ENCODE results near the gene ZNF341.

ZNF341 gene

DNA sequence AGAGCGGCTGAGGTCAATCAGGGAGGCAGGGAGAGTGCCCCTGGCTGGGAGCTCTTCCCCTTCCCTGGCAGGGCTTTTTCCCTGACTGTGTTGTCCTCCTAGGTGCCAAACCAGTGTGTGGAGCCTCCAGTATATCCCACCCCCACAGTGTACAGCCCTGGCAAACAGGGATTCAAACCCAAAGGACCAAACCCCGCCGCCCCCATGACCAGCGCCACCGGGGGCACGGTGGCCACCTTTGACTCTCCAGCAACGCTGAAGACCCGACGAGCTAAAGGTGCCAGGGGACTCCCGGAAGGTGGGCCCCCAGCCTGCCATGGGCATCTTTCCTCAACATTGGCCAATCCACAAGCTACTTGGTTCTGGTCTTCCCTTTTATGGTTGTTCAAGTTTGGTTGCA is 25.2 kb downstream of the ZNF341 start:
- H3K27ac ChIP-seq (ENCODE audit: low read depth, low read length): no peak overlapping the region
- H3K9me3 ChIP-seq (ENCODE audit: control insufficient read depth, insufficient read depth, low read length): no peaks in the 10 kb centered on the region
- peaks cover 8% of the 10 kb centered on the region for H3K4me1 ChIP-seq (ENCODE audit: control insufficient read depth, insufficient read depth, low read length)
- H3K36me3 ChIP-seq (ENCODE audit: control insufficient read depth, insufficient read depth, low read length): peaks cover 5% of the 10 kb centered on the region
- H3K9ac ChIP-seq (ENCODE audit: low read depth, low read length): no peak overlapping the region
- H3K4me3 ChIP-seq (ENCODE audit: low read depth, low read length): no peak overlapping the region
- H3K27me3 ChIP-seq (ENCODE audit: control insufficient read depth, insufficient read depth, low read length): no peaks in the 10 kb centered on the region

DNA sequence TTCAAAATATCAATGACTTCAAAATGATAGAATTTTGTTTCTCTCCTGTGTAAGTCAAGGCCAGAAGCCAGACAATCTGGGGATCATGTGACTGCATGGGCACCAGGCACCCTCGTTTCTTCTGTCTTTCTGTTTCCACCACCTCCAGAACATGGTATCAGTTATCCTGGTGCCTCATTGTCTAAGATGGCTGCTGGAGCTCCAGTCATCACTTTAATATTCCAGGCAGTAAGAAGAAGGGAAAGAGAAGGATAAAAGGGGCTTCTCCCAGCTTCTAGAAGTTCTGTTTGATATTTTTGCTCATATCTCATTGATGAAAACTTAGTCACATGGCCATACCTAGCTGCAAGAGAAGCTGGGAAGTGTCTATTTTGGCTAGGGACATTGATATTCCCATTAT is 25.7 kb downstream of the ZNF341 start:
- no peak overlapping the region for H3K9ac ChIP-seq (ENCODE audit: low read depth, low read length)
- H3K36me3 ChIP-seq (ENCODE audit: control insufficient read depth, insufficient read depth, low read length): peaks cover 5% of the 10 kb centered on the region
- no peaks in the 10 kb centered on the region for H3K9me3 ChIP-seq (ENCODE audit: control insufficient read depth, insufficient read depth, low read length)

DNA sequence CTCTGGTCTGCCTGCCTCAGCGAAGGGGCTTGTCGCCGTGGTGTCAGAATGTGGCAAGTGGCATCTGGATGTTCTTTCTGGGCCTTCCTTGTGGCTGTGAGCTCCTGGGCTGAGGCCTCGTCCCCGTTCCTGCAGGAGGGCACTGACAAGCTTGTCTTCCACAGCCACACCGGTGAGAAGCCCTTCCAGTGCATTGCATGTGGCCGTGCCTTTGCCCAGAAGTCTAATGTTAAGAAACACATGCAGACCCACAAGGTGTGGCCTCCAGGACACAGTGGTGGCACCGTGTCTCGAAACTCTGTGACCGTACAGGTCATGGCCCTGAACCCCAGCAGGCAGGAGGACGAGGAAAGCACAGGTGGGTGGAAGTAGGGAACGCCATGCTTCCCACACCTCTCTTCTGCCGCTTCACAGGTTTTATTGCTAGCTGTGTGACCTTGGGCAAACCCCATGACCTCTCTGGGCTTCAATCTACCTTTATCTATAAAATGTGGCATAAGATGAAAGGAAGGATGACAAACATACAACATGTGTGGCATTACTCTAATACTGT is 30.0 kb downstream of the ZNF341 start:
- Histone ChIP-seq H3K27ac (ENCODE audit: low read depth, low read length) (no peak overlapping the region), H3K27me3 (ENCODE audit: control insufficient read depth, insufficient read depth, low read length) (no peaks in the 10 kb centered on the region), H3K4me3 (ENCODE audit: low read depth, low read length) (no peak overlapping the region), H3K36me3 (ENCODE audit: control insufficient read depth, insufficient read depth, low read length) (no peaks in the 10 kb centered on the region), H3K4me1 (ENCODE audit: control insufficient read depth, insufficient read depth, low read length) (no peaks in the 10 kb centered on the region), H3K9me3 (ENCODE audit: control insufficient read depth, insufficient read depth, low read length) (no peaks in the 10 kb centered on the region), H3K9ac (ENCODE audit: low read depth, low read length) (no peak overlapping the region)

More for the DNA sequence above, 25.7 kb downstream of the ZNF341 start:
- Histone ChIP-seq H3K4me3 (ENCODE audit: low read depth, low read length) (no peak overlapping the region), H3K27me3 (ENCODE audit: control insufficient read depth, insufficient read depth, low read length) (no peaks in the 10 kb centered on the region), H3K4me1 (ENCODE audit: control insufficient read depth, insufficient read depth, low read length) (peaks cover 8% of the 10 kb centered on the region), H3K27ac (ENCODE audit: low read depth, low read length) (no peak overlapping the region)

DNA sequence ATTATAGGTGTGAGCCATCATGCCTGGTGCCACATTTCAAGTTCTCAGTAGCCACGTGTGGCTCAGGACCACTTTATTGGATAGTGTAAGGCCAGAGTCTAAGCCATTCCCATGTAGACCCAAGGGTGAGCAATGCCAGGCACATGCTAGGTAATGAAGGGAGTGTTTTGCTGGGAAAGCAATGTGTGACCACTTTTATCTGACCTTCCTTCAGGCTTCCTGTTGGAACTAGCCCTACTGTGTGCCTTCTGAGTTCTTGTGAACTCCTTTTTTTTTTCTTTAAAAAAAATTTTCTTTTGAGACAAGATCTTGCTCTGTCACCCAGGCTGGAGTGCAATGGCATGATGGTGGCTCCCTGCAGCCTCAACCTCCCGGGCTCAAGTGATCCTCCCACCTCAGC is 33.3 kb downstream of the ZNF341 start:
- no peak overlapping the region for H3K4me3 ChIP-seq (ENCODE audit: low read depth, low read length)
- no peaks in the 10 kb centered on the region for H3K27me3 ChIP-seq (ENCODE audit: control insufficient read depth, insufficient read depth, low read length)
- no peaks in the 10 kb centered on the region for H3K9me3 ChIP-seq (ENCODE audit: control insufficient read depth, insufficient read depth, low read length)
- 0 out of 2 replicates have a peak, but pooled peaks cover 8% of the 10 kb centered on the region for H3K36me3 ChIP-seq (ENCODE audit: control insufficient read depth, insufficient read depth, low read length)
- H3K27ac ChIP-seq (ENCODE audit: low read depth, low read length): no peak overlapping the region
- no peaks in the 10 kb centered on the region for H3K4me1 ChIP-seq (ENCODE audit: control insufficient read depth, insufficient read depth, low read length)
- H3K9ac ChIP-seq (ENCODE audit: low read depth, low read length): no peak overlapping the region

DNA sequence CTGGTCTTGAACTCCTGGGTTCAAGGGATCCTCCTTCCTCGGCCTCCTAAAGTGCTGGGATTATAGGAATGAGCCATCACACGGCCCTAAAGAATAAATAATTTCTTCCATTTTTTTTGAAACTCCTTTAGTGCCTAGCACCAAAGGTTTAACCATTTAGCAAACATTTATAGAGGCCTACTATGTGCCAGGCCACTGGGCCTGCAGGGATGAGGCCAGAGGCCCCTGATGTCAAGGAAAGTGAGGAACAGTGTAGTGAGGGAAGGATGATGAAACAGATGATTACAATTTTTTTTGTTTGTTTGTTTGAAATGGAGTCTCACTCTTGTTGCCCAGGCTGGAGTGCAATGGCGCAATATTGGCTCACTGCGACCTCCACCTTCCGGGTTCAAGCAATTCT is 33.8 kb downstream of the ZNF341 start:
- no peak overlapping the region for H3K27ac ChIP-seq (ENCODE audit: low read depth, low read length)
- no peak overlapping the region for H3K9ac ChIP-seq (ENCODE audit: low read depth, low read length)
- H3K9me3 ChIP-seq (ENCODE audit: control insufficient read depth, insufficient read depth, low read length): no peaks in the 10 kb centered on the region
- peaks cover 8% of the 10 kb centered on the region; the same call in 1 of the 2 replicates for H3K36me3 ChIP-seq (ENCODE audit: control insufficient read depth, insufficient read depth, low read length)
- no peaks in the 10 kb centered on the region for H3K27me3 ChIP-seq (ENCODE audit: control insufficient read depth, insufficient read depth, low read length)
- H3K4me1 ChIP-seq (ENCODE audit: control insufficient read depth, insufficient read depth, low read length): no peaks in the 10 kb centered on the region
- no peak overlapping the region for H3K4me3 ChIP-seq (ENCODE audit: low read depth, low read length)

DNA sequence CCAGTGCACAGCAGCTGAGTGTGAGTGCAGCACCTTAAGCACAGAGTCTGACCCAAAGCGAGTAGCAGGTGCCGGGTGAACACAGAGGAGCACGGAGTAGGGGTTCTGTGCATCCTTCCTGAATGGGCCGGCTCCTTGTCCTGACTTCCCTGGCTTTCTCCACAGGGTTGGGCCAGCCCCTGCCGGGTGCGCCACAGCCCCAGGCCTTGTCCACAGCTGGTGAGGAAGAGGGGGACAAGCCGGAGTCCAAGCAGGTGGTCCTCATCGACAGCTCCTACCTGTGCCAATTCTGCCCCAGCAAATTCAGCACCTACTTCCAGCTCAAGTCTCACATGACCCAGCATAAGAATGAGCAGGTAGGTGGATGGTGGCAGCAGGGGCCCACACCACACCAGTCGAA is 34.9 kb downstream of the ZNF341 start:
- H3K4me1 ChIP-seq (ENCODE audit: control insufficient read depth, insufficient read depth, low read length): no peaks in the 10 kb centered on the region
- no peaks in the 10 kb centered on the region for H3K9me3 ChIP-seq (ENCODE audit: control insufficient read depth, insufficient read depth, low read length)
- no peaks in the 10 kb centered on the region for H3K27me3 ChIP-seq (ENCODE audit: control insufficient read depth, insufficient read depth, low read length)
- no peak overlapping the region for H3K27ac ChIP-seq (ENCODE audit: low read depth, low read length)
- H3K4me3 ChIP-seq (ENCODE audit: low read depth, low read length): no peak overlapping the region
- no peak overlapping the region for H3K9ac ChIP-seq (ENCODE audit: low read depth, low read length)
- peaks cover 8% of the 10 kb centered on the region; the same call in 1 of the 2 replicates for H3K36me3 ChIP-seq (ENCODE audit: control insufficient read depth, insufficient read depth, low read length)

DNA sequence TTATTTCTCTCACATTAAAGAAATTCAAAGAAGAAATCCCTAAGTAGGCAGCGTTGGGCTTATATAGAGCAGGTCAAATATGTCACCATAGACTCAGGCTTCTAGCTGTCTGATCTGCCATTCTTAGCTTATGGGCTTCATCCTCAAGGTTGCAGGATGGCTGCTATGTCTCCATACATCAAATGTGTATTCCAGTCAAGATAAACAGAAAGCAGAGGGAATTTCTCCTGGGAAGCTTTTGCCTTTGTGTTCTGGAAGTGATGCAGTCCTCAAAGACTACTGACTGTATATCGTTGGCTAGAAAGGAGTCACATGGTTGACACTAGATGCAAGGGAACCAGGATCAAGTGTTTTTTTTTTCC is 36.0 kb downstream of the ZNF341 start:
- no peaks in the 10 kb centered on the region for H3K9me3 ChIP-seq (ENCODE audit: control insufficient read depth, insufficient read depth, low read length)

DNA sequence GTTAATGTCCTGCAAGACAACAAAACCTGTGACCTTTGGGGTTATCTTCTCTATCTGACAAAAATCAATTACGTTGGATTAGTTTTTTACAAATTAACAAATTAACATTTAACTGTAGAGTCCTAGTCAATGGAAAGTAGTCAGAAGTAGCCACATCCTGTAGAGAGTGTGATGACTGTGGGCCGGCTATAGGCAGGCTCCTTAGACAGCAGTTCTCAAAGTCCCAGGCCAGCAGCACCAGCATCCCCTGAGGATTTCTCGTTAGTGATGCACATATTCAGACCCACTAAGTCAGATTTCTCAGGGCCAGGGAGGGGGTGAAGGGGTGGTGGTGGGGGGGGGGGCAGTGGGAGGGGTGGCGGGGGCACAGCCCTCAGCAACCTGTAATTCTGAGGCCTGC is 37.2 kb downstream of the ZNF341 start:
- no peaks in the 10 kb centered on the region for H3K4me1 ChIP-seq (ENCODE audit: control insufficient read depth, insufficient read depth, low read length)
- H3K27me3 ChIP-seq (ENCODE audit: control insufficient read depth, insufficient read depth, low read length): no peaks in the 10 kb centered on the region
- no peak overlapping the region for H3K4me3 ChIP-seq (ENCODE audit: low read depth, low read length)
- no peak overlapping the region for H3K27ac ChIP-seq (ENCODE audit: low read depth, low read length)
- H3K9ac ChIP-seq (ENCODE audit: low read depth, low read length): no peak overlapping the region
- no peaks in the 10 kb centered on the region for H3K9me3 ChIP-seq (ENCODE audit: control insufficient read depth, insufficient read depth, low read length)
- H3K36me3 ChIP-seq (ENCODE audit: control insufficient read depth, insufficient read depth, low read length): peaks cover 8% of the 10 kb centered on the region; the same call in 1 of the 2 replicates

More for the DNA sequence above, 36.0 kb downstream of the ZNF341 start:
- Histone ChIP-seq H3K27me3 (ENCODE audit: control insufficient read depth, insufficient read depth, low read length) (no peaks in the 10 kb centered on the region), H3K27ac (ENCODE audit: low read depth, low read length) (no peak overlapping the region), H3K4me3 (ENCODE audit: low read depth, low read length) (no peak overlapping the region), H3K9ac (ENCODE audit: low read depth, low read length) (no peak overlapping the region), H3K4me1 (ENCODE audit: control insufficient read depth, insufficient read depth, low read length) (no peaks in the 10 kb centered on the region), H3K36me3 (ENCODE audit: control insufficient read depth, insufficient read depth, low read length) (peaks cover 8% of the 10 kb centered on the region; the same call in 1 of the 2 replicates)

DNA sequence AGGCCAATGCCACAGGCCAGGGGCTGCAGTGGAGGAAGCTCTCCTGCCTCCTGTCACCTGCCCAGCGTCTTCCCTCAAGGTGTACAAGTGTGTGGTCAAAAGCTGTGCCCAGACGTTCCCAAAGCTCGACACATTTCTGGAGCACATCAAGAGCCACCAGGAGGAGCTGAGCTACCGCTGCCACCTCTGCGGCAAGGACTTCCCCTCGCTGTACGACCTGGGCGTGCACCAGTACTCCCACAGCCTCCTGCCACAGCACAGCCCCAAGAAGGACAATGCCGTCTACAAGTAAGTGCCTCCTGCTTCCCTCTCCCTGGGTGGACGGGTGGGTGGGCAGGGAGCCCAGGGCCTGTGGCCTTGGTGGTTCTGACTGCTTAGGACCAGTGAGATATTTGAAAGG is 38.2 kb downstream of the ZNF341 start:
- no peak overlapping the region for H3K9ac ChIP-seq (ENCODE audit: low read depth, low read length)
- peaks cover 8% of the 10 kb centered on the region; the same call in 1 of the 2 replicates for H3K36me3 ChIP-seq (ENCODE audit: control insufficient read depth, insufficient read depth, low read length)
- no peaks in the 10 kb centered on the region for H3K4me1 ChIP-seq (ENCODE audit: control insufficient read depth, insufficient read depth, low read length)
- no peak overlapping the region for H3K27ac ChIP-seq (ENCODE audit: low read depth, low read length)
- no peaks in the 10 kb centered on the region for H3K27me3 ChIP-seq (ENCODE audit: control insufficient read depth, insufficient read depth, low read length)
- no peak overlapping the region for H3K4me3 ChIP-seq (ENCODE audit: low read depth, low read length)
- no peaks in the 10 kb centered on the region for H3K9me3 ChIP-seq (ENCODE audit: control insufficient read depth, insufficient read depth, low read length)

DNA sequence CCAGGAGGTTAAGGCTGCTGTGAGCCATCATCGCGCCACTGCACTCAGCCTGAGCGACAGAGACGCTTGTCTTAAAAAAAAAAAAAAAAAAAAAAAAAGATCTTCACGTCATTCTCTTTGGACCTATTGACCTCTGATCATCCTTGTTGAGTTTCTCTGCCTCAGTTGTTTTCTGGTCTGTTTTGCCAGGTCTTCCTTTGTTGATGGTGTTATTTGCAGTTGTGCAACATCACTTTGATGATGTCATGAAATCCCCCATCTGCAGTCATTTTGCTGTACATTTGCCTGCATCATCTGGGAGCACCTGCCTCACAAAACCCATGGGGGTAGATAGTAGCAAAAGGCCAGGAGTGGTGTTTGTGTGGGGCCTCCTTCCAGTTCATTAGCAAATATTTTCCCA is 40.1 kb downstream of the ZNF341 start:
- H3K27me3 ChIP-seq (ENCODE audit: control insufficient read depth, insufficient read depth, low read length): no peaks in the 10 kb centered on the region
- no peak overlapping the region for H3K27ac ChIP-seq (ENCODE audit: low read depth, low read length)
- no peak overlapping the region for H3K9ac ChIP-seq (ENCODE audit: low read depth, low read length)
- H3K36me3 ChIP-seq (ENCODE audit: control insufficient read depth, insufficient read depth, low read length): peaks cover 8% of the 10 kb centered on the region; the same call in 1 of the 2 replicates
- no peaks in the 10 kb centered on the region for H3K9me3 ChIP-seq (ENCODE audit: control insufficient read depth, insufficient read depth, low read length)
- no peak overlapping the region for H3K4me3 ChIP-seq (ENCODE audit: low read depth, low read length)
- H3K4me1 ChIP-seq (ENCODE audit: control insufficient read depth, insufficient read depth, low read length): no peaks in the 10 kb centered on the region

DNA sequence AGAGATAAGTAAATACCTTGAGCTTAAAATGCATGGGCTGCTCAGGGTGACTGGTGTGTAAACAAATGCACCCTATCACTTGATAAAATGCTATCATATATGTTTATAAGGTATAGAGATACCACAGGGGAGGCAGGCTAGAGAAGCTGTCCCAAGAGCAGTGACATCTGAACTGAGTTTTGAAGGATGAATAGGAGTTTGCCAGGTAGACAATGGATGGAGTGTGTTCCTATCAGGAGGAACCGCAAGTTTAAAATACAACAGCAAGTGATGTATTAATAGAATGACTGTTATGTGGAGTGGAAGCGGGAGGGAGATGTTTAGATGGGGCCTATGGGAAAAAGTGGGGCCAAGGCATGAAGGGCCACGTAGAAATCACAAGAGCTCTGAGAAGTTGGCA is 40.6 kb downstream of the ZNF341 start:
- H3K9me3 ChIP-seq (ENCODE audit: control insufficient read depth, insufficient read depth, low read length): no peaks in the 10 kb centered on the region
- H3K27ac ChIP-seq (ENCODE audit: low read depth, low read length): no peak overlapping the region
- H3K36me3 ChIP-seq (ENCODE audit: control insufficient read depth, insufficient read depth, low read length): peaks cover 5% of the 10 kb centered on the region; the same call in 1 of the 2 replicates
- no peaks in the 10 kb centered on the region for H3K27me3 ChIP-seq (ENCODE audit: control insufficient read depth, insufficient read depth, low read length)
- no peaks in the 10 kb centered on the region for H3K4me1 ChIP-seq (ENCODE audit: control insufficient read depth, insufficient read depth, low read length)
- H3K4me3 ChIP-seq (ENCODE audit: low read depth, low read length): no peak overlapping the region
- H3K9ac ChIP-seq (ENCODE audit: low read depth, low read length): no peak overlapping the region

Measured in HUES48 (cell line).